Smooth muscle cell (in vitro differentiated cells): ENCODE measurements around the gene ABCA9. TPM values are rescaled to one million over a fixed set of nuclear protein-coding genes. Genes with fewer than 3 reads are reported as not detected.

Experiments
- DNase-seq: peaks from one replicate; lab custom pipeline; 2025; ENCODE audit not compliant: unreplicated experiment; lab: John Stamatoyannopoulos, UW
- H2AFZ ChIP-seq: fragments of 200-600 bp; sonication (generic); 2 replicates; pipeline ENCODE4 v1.6.0; 2016; ENCODE audit warnings: antibody characterized with exemption, low read depth, mild to moderate bottlenecking
- H3F3A ChIP-seq: fragments of 200-600 bp; sonication (generic); 2 replicates; pipeline ENCODE4 v1.6.0; 2017; ENCODE audit warnings: antibody characterized with exemption, low read depth
- H3K27ac ChIP-seq: fragments of 200-600 bp; sonication (generic); 2 replicates; pipeline ENCODE4 v1.5.1; 2016; ENCODE audit warnings: low read depth, mild to moderate bottlenecking
- H3K27me3 ChIP-seq: fragments of 200-600 bp; sonication (generic); 2 replicates; pipeline ENCODE4 v1.6.1; 2016; ENCODE audit warnings: low read depth, mild to moderate bottlenecking
- H3K36me3 ChIP-seq: fragments of 200-600 bp; sonication (generic); 2 replicates; pipeline ENCODE4 v1.5.1; 2016; ENCODE audit warnings: low read depth
- H3K4me1 ChIP-seq: fragments of 200-600 bp; sonication (generic); 2 replicates; pipeline ENCODE4 v1.5.1; 2016; ENCODE audit warnings: low read depth
- H3K4me2 ChIP-seq: fragments of 200-600 bp; sonication (generic); 2 replicates; pipeline ENCODE4 v1.6.0; 2016; ENCODE audit warnings: mild to moderate bottlenecking
- H3K4me3 ChIP-seq: fragments of 200-600 bp; sonication (generic); 2 replicates; pipeline ENCODE4 v1.5.1; 2016; ENCODE audit warnings: mild to moderate bottlenecking
- H3K79me2 ChIP-seq: fragments of 200-600 bp; sonication (generic); 2 replicates; pipeline ENCODE4 v1.6.0; 2016; ENCODE audit warnings: low read depth, mild to moderate bottlenecking
- H3K9ac ChIP-seq: fragments of 200-600 bp; sonication (generic); 2 replicates; pipeline ENCODE4 v1.6.0; 2016; ENCODE audit warnings: low read depth
- H3K9me3 ChIP-seq: fragments of 200-600 bp; sonication (generic); replicated peaks from 2 replicates; pipeline ENCODE4 v1.5.1; 2016; ENCODE audit warnings: low read depth
- H4K20me1 ChIP-seq: fragments of 200-600 bp; sonication (generic); 2 replicates; pipeline ENCODE4 v1.6.0; 2016; ENCODE audit warnings: low read depth
- WGBS: methylation state at CpG from one replicate; pipeline ENCODE4 v1.1.7; 2016; ENCODE audit warnings: low lambda C conversion rate; 5-methylcytosine and 5-hydroxymethylcytosine counted together
- polyA plus RNA-seq: library from polyadenylated mRNA; unstranded; fragments of >200 nt; fragmentation: Nextera tagmentation; extraction: Ambion mirVana; gene quantifications from 2 replicates; pipeline ENCODE4 v1.2.1, GENCODE V29; 2016
- total RNA-seq: library from RNA; depleted of rRNA; stranded (reverse); fragments of >200 nt; gene quantifications from 2 replicates; pipeline ENCODE4 v1.2.3, GENCODE V29; 2014
- TF ChIP-seq, protein P1 (sequence below): fragments of 200-600 bp; sonication (generic); IDR thresholded peaks from 2 replicates; pipeline ENCODE4 v1.5.1; 2017; ENCODE audit warnings: borderline replicate concordance, mild to moderate bottlenecking, antibody characterized with exemption; ENCODE audit not compliant: insufficient read depth, poor library complexity, severe bottlenecking

ABCA9 gene
- total and polyA plus RNA-seq, 2 experiments from 2014 or later, result not detected

DNA sequence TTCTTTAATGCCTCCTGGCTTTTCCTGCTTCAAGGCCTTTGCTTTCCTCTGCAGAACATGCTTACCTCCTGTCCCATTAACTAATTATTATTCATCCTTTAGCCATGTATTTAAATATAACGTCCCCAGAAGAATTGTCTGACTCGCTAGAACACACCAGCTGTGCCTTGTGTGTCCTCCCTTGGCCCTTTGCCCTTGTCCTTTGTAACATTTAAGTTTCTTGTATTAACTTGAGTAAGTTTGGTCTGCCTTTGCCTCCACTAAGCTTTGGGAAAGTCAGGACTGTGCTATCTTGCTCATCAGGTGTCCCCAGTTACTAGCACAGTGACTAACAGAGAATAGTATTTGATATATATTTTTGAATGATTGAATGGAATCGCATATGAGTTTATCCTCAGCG, 29.6 kb upstream of the ABCA9 start:
- no peaks in the 10 kb centered on the region for H3F3A ChIP-seq
- H3K27ac ChIP-seq, result no peak overlapping the region
- H4K20me1 ChIP-seq, result no peaks in the 10 kb centered on the region
- TF ChIP-seq, protein P1, sequence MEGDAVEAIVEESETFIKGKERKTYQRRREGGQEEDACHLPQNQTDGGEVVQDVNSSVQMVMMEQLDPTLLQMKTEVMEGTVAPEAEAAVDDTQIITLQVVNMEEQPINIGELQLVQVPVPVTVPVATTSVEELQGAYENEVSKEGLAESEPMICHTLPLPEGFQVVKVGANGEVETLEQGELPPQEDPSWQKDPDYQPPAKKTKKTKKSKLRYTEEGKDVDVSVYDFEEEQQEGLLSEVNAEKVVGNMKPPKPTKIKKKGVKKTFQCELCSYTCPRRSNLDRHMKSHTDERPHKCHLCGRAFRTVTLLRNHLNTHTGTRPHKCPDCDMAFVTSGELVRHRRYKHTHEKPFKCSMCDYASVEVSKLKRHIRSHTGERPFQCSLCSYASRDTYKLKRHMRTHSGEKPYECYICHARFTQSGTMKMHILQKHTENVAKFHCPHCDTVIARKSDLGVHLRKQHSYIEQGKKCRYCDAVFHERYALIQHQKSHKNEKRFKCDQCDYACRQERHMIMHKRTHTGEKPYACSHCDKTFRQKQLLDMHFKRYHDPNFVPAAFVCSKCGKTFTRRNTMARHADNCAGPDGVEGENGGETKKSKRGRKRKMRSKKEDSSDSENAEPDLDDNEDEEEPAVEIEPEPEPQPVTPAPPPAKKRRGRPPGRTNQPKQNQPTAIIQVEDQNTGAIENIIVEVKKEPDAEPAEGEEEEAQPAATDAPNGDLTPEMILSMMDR, result no peak
- no peak overlapping the region for H3K4me3 ChIP-seq
- H3K4me2 ChIP-seq, result no peak overlapping the region
- H3K4me1 ChIP-seq, result no peaks in the 10 kb centered on the region
- H3K9me3 ChIP-seq, result no peaks in the 10 kb centered on the region
- no peaks in the 10 kb centered on the region for H3K27me3 ChIP-seq
- H3K9ac ChIP-seq, result no peak overlapping the region
- H3K36me3 ChIP-seq, result no peaks in the 10 kb centered on the region
- H3K79me2 ChIP-seq, result no peaks in the 10 kb centered on the region
- WGBS, result 91% methylated on average over 4 of the region's 4 CpGs
- no peak for DNase-seq
- H2AFZ ChIP-seq, result no peak overlapping the region

DNA sequence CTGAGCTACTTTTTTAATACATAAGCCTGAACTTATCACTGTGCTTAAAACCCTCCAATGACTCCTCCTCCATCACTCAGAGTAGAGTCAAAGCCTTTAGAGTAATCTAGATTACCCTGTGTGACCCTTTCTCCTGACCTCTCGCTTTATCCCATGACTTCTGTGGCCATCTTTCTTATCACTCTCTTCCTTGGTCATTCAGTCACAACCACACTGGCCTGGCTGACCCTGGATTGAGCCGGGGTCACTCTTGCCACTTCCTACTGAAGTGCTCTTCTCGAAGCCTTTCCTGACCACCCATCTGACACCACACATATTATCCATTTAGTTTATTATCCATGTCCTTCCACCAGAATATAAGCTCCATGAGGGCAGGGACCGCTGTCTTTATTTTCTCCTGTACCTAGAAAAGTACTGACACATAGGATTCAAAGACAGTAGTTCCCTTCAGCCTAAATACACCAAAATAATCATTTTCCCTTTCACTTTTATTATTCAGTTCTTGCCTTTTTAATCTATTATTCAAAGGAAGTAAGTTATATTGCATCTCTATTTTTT, 28.0 kb upstream of the ABCA9 start:
- DNase-seq, result no peak
- Histone ChIP-seq H3K79me2 (no peaks in the 10 kb centered on the region), H4K20me1 (no peaks in the 10 kb centered on the region), H2AFZ (no peak overlapping the region), H3K4me3 (no peak overlapping the region), H3K4me1 (no peaks in the 10 kb centered on the region), H3K4me2 (no peak overlapping the region), H3K9me3 (no peaks in the 10 kb centered on the region), H3F3A (no peaks in the 10 kb centered on the region), H3K27me3 (peaks cover 5% of the 10 kb centered on the region), H3K9ac (no peak overlapping the region), H3K27ac (no peak overlapping the region), H3K36me3 (no peaks in the 10 kb centered on the region)
- 92% methylated on average over 4 of the region's 4 CpGs for WGBS
- TF ChIP-seq, protein P1, result no peak

DNA sequence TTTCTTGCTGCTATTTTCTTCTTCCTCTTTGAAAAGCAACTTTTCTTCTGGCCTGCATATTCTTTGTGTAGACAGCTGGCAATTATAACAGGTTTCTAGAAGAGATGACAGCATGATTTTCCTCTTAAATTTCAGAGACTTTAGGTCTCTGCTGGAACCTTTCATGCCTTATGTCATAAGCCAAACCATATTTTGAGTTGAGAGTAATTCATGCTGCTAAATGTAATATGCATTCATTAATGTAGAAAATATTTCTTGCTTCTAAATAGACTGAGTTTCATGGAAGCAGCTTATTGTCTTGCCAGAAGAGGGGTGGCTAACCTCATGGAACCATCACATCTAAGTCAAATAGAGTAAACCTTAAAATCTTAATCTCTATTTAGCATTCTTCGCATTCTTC, 25.9 kb upstream of the ABCA9 start:
- no peak overlapping the region for H3K9ac ChIP-seq
- no peaks in the 10 kb centered on the region for H4K20me1 ChIP-seq
- no peaks in the 10 kb centered on the region for H3K4me1 ChIP-seq
- H3K27ac ChIP-seq, result no peak overlapping the region
- TF ChIP-seq, protein P1, result no peak
- DNase-seq, result no peak
- H2AFZ ChIP-seq, result no peak overlapping the region
- no peaks in the 10 kb centered on the region for H3K79me2 ChIP-seq
- H3K36me3 ChIP-seq, result no peaks in the 10 kb centered on the region
- 94% methylated on average over 1 of the region's 1 CpG for WGBS
- no peak overlapping the region for H3K4me2 ChIP-seq
- H3K27me3 ChIP-seq, result peaks cover 5% of the 10 kb centered on the region
- no peak overlapping the region for H3K4me3 ChIP-seq
- H3K9me3 ChIP-seq, result no peaks in the 10 kb centered on the region
- no peaks in the 10 kb centered on the region for H3F3A ChIP-seq

DNA sequence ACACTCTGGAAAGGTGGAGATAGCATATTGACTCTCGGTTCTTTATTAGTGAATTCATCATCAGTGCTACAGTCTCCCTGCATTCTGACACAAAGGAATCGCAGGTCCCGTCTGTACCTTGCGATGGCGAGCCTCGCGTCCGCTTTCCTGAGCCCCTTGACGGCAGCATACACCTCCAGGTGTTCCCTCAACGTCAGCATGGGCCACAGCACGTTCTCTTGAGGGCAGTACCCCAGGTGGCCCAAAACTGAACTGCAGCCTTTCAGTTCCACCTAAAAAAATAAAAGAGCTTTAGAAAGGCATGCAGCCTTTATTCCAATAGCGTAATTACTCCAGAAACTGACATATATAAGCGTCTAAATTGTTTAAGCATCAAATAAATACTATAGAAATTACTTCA, 24.2 kb upstream of the ABCA9 start:
- Histone ChIP-seq H3F3A (no peaks in the 10 kb centered on the region), H3K9ac (no peak overlapping the region), H2AFZ (peak overlapping the region; percentile 54), H3K9me3 (no peaks in the 10 kb centered on the region), H3K4me2 (no peak overlapping the region), H3K4me3 (no peak overlapping the region), H3K27me3 (peaks cover 5% of the 10 kb centered on the region), H4K20me1 (no peaks in the 10 kb centered on the region), H3K36me3 (no peaks in the 10 kb centered on the region), H3K27ac (no peak overlapping the region), H3K79me2 (no peaks in the 10 kb centered on the region), H3K4me1 (no peaks in the 10 kb centered on the region)
- TF ChIP-seq, protein P1, result peak; percentile 46
- no peak for DNase-seq
- 21% methylated on average over 13 of the region's 13 CpGs for WGBS
